HCT116 (cell line): ENCODE results near the gene PIAS3. TPM values are rescaled to one million over a fixed set of nuclear protein-coding genes. Genes with fewer than 3 reads are reported as not detected.

ENCODE experiments used
- ATAC-seq: fragments of 200-7000 bp; cut with Tn5 transposase; 2 replicates; pipeline ENCODE4 v1.9.1; 2020; ENCODE audit warnings: mild to moderate bottlenecking, moderate library complexity
- BruUV-seq: library from RNA; stranded (reverse); fragments of 400-500 nt; replicated peaks from 2 replicates; lab custom pipeline; 2021; lab: Mats Ljungman, UMichigan
- CTCF ChIA-PET: fragments of 300-600 bp; sonication (Branson Sonifier 250); formaldehyde crosslinking; loops from one replicate; lab custom pipeline; 2021; ENCODE audit warnings: antibody characterized with exemption; lab: Charles Lee
- POLR2A ChIA-PET: fragments of 300-600, 350-600 bp; sonication (Branson Sonifier 250); formaldehyde crosslinking; loops from one replicate; lab custom pipeline; 2021; ENCODE audit warnings: antibody characterized with exemption; lab: Charles Lee
- RAD21 ChIA-PET, 2 experiments: fragments of 300-600 bp; sonication (Branson Sonifier 250); formaldehyde crosslinking; loops; one replicate each; lab custom pipeline; 2023; ENCODE audit warnings: low total read pairs in 2 of 2; ENCODE audit not compliant: uncharacterized antibody in 2 of 2, unreplicated experiment in 2 of 2, low non-redundant PET in 1 of 2; lab: Charles Lee
- DNase-seq: peaks from one replicate; pipeline ENCODE4 v3.0.0-alpha.2; 2010; ENCODE audit warnings: low read depth, low spot score
- H2AFZ ChIP-seq: fragments of 200-600 bp; shearing (Covaris generic), sonication (generic); 2 replicates; pipeline ENCODE4 v1.6.1; 2017; ENCODE audit warnings: low read depth, mixed run types, mixed read lengths, antibody characterized with exemption, low read length; ENCODE audit not compliant: poor library complexity, severe bottlenecking
- H3K27ac ChIP-seq: 2 replicates; pipeline ENCODE4 v1.5.1; 2012; ENCODE audit warnings: low read depth, low read length
- H3K27me3 ChIP-seq: fragments of 200-600 bp; sonication (generic); 2 replicates; pipeline ENCODE4 v1.6.1; 2016; ENCODE audit warnings: mixed run types, low read length, mixed read lengths; ENCODE audit not compliant: insufficient read depth
- H3K36me3 ChIP-seq, 2 experiments: fragments of 200-500 bp in 1 of 2; fragments of 200-600 bp in 1 of 2; sonication (Bioruptor generic) in 1 of 2; sonication (generic) in 1 of 2; 2 replicates each; pipeline versions ENCODE4 v1.5.1 to v1.6.1; 2014 to 2016; ENCODE audit warnings: low read length in 2 of 2, inconsistent platforms in 1 of 2, mixed read lengths in 1 of 2, mixed run types in 1 of 2; ENCODE audit not compliant: insufficient read depth in 2 of 2, control insufficient read depth in 1 of 2
- H3K4me1 ChIP-seq, 2 experiments: fragments of 200-600 bp in 1 of 2; sonication (generic) in 1 of 2; 2 replicates each; pipeline versions ENCODE4 v1.5.1 to v1.6.1; 2012 to 2017; ENCODE audit warnings: low read length in 2 of 2, inconsistent platforms in 1 of 2, mild to moderate bottlenecking in 1 of 2, mixed read lengths in 1 of 2, mixed run types in 1 of 2, moderate library complexity in 1 of 2; ENCODE audit not compliant: insufficient read depth in 2 of 2, control insufficient read depth in 1 of 2
- H3K4me2 ChIP-seq: fragments of 200-600 bp; sonication (generic); 2 replicates; pipeline ENCODE4 v1.6.1; 2017; ENCODE audit warnings: mixed run types, low read length, mixed read lengths
- H3K4me3 ChIP-seq, 2 experiments: fragments of 200-600 bp in 1 of 2; sonication (generic) in 1 of 2; replicated peaks in 1 of 2; 2 replicates each; pipeline ENCODE4 v1.5.1; 2011 to 2016; ENCODE audit warnings: low read length in 2 of 2, control low read depth in 1 of 2, low read depth in 1 of 2, mild to moderate bottlenecking in 1 of 2, mixed read lengths in 1 of 2, mixed run types in 1 of 2
- H3K79me2 ChIP-seq: fragments of 200-600 bp; sonication (generic); 2 replicates; pipeline ENCODE4 v1.6.1; 2017; ENCODE audit warnings: mild to moderate bottlenecking, mixed run types, low read length, moderate library complexity, mixed read lengths; ENCODE audit not compliant: insufficient read depth
- H3K9ac ChIP-seq: fragments of 200-600 bp; sonication (generic); 2 replicates; pipeline ENCODE4 v1.6.1; 2016; ENCODE audit warnings: low read length, mixed read lengths
- H3K9me2 ChIP-seq: fragments of 200-600 bp; sonication (generic), shearing (Covaris generic); 2 replicates; pipeline ENCODE4 v1.6.1; 2017; ENCODE audit warnings: mixed run types, mild to moderate bottlenecking, moderate library complexity; ENCODE audit not compliant: insufficient read depth
- H3K9me3 ChIP-seq, 2 experiments: fragments of 200-500 bp in 1 of 2; fragments of 200-600 bp in 1 of 2; sonication (Bioruptor generic) in 1 of 2; sonication (generic) in 1 of 2; 2 replicates each; pipeline ENCODE4 v1.6.1; 2014 to 2017; ENCODE audit warnings: low read length in 2 of 2, mixed read lengths in 2 of 2, inconsistent platforms in 1 of 2, low read depth in 1 of 2, mild to moderate bottlenecking in 1 of 2, mixed run types in 1 of 2, moderate library complexity in 1 of 2; ENCODE audit not compliant: control insufficient read depth in 1 of 2, insufficient read depth in 1 of 2
- H4K20me1 ChIP-seq: fragments of 200-600 bp; sonication (generic), shearing (Covaris generic); 2 replicates; pipeline ENCODE4 v1.6.1; 2017; ENCODE audit warnings: mixed run types, mild to moderate bottlenecking, moderate library complexity; ENCODE audit not compliant: insufficient read depth
- CBX3 ChIP-seq: IDR thresholded peaks from 2 replicates; pipeline ENCODE4 v1.6.1; 2012; ENCODE audit warnings: low read depth
- EGR1 ChIP-seq: IDR thresholded peaks from 2 replicates; pipeline ENCODE4 v1.6.1; 2012; ENCODE audit warnings: low read depth
- POLR2AphosphoS5 ChIP-seq: IDR thresholded peaks from 2 replicates; pipeline ENCODE4 v1.6.1; 2011; ENCODE audit warnings: mild to moderate bottlenecking, low read depth, low read length, moderate library complexity
- SP1 ChIP-seq: IDR thresholded peaks from 2 replicates; pipeline ENCODE4 v1.6.1; 2012; ENCODE audit warnings: low read depth
- ZNF274 ChIP-seq: fragments of 200-500 bp; sonication (Bioruptor generic); IDR thresholded peaks from 2 replicates; pipeline ENCODE4 v1.6.1; 2014; ENCODE audit warnings: mild to moderate bottlenecking, low read depth, low read length, inconsistent platforms
- intact Hi-C: fragments of 100-400 bp; cut with micrococcal nuclease; formaldehyde crosslinking; loops from 2 replicates; pipeline ENCODE4 v1.10.0; 2022
- total RNA-seq: library from RNA; stranded (reverse); gene quantifications from one replicate; pipeline ENCODE4 v1.2.1, GENCODE V29; 2021; ENCODE audit not compliant: unreplicated experiment
- TF ChIP-seq, protein P1 (sequence below): IDR thresholded peaks from 2 replicates; pipeline ENCODE4 v1.6.1; 2012; ENCODE audit warnings: low read depth

The PIAS3 gene
- total RNA-seq, 1 experiment from 2014 or later: 31.2 TPM

DNA sequence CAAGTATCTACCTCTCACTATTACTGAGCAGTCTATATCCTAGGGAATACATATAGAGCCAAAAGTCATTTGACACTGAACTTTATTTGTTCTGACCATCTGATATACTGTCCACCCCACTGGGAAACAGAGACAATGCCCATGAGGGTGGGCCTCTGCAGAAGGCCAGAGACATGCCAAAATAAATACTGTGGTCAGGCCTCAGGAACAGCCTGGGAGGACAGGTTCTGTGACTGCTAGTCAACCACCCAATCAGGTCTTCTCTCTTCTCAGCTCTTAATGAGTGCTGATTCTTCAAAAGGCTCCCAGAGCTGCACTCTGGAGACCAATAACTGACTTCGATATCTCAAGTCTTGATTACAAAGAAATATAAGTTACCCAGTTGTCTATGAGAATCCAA lies 32.3 kb upstream of the PIAS3 start:
- 0 out of 2 replicates have a peak overlapping the region, but pooled peaks have one; percentile 54 for H3K9ac ChIP-seq

More for the DNA sequence above, 32.3 kb upstream of the PIAS3 start:
- ATAC-seq (no peak), DNase-seq (no peak)
- Histone ChIP-seq H3K9me2 (no peaks in the 10 kb centered on the region), H3K4me2 (peak overlapping the region; percentile 71), H3K4me1 (peaks cover 29 to 41% of the 10 kb centered on the region in 2 experiments), H2AFZ (no peak overlapping the region), H3K4me3 (no peak overlapping the region), H3K36me3 (no peaks in the 10 kb centered on the region), H3K9me3 (no peaks in the 10 kb centered on the region), H3K27ac (peak overlapping the region; percentile 78), H3K79me2 (no peaks in the 10 kb centered on the region), H4K20me1 (no peaks in the 10 kb centered on the region), H3K27me3 (no peaks in the 10 kb centered on the region)
- TF ChIP-seq, protein P1, sequence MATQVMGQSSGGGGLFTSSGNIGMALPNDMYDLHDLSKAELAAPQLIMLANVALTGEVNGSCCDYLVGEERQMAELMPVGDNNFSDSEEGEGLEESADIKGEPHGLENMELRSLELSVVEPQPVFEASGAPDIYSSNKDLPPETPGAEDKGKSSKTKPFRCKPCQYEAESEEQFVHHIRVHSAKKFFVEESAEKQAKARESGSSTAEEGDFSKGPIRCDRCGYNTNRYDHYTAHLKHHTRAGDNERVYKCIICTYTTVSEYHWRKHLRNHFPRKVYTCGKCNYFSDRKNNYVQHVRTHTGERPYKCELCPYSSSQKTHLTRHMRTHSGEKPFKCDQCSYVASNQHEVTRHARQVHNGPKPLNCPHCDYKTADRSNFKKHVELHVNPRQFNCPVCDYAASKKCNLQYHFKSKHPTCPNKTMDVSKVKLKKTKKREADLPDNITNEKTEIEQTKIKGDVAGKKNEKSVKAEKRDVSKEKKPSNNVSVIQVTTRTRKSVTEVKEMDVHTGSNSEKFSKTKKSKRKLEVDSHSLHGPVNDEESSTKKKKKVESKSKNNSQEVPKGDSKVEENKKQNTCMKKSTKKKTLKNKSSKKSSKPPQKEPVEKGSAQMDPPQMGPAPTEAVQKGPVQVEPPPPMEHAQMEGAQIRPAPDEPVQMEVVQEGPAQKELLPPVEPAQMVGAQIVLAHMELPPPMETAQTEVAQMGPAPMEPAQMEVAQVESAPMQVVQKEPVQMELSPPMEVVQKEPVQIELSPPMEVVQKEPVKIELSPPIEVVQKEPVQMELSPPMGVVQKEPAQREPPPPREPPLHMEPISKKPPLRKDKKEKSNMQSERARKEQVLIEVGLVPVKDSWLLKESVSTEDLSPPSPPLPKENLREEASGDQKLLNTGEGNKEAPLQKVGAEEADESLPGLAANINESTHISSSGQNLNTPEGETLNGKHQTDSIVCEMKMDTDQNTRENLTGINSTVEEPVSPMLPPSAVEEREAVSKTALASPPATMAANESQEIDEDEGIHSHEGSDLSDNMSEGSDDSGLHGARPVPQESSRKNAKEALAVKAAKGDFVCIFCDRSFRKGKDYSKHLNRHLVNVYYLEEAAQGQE: no peak
- TF ChIP-seq ZNF274: no peak
- no peak for TF ChIP-seq CBX3
- no peak for TF ChIP-seq EGR1
- no peak for TF ChIP-seq POLR2AphosphoS5
- TF ChIP-seq SP1: 0 out of 2 replicates have a peak, but pooled peaks have one; percentile 22
- ChIA-PET CTCF (interaction anchor here (0.7 to 3.3 kb wide), 18 partner anchors 12 to 146 kb away, joined by 3 to 36 read pairs (median 8); partner anchors contain the start of genes ANKRD34A, ITGA10, LIX1L and PIAS3), RAD21 (interaction anchor here (0.8 to 1.7 kb wide), 5 partner anchors 32 to 146 kb away, joined by 3 to 5 read pairs (median 4); partner anchors contain the start of genes RBM8A (in 2 of the 2) and PIAS3 (in 1 of the 2)), POLR2A (interaction anchor here (0.8 to 2.6 kb wide), 9 partner anchors 17 to 160 kb away, joined by 3 to 21 read pairs (median 6); partner anchors contain the start of genes ANKRD34A, PEX11B, PIAS3 and POLR3GL)
- intact Hi-C loops: loop anchor here (5.0 kb wide), 1 partner anchor 86 kb away; no protein-coding TSS in a partner anchor
- BruUV-seq: no TSS peak
